GM12878 (cell line): Measurements from ENCODE around the gene NUP62. TPM values are rescaled to one million over a fixed set of nuclear protein-coding genes. Genes with fewer than 3 reads are reported as not detected.

Experiments
- ATAC-seq: fragments of 200-7000 bp; cut with Tn5 transposase; 3 replicates; pipeline ENCODE4 v1.9.1; 2020; ENCODE audit warnings: mild to moderate bottlenecking, moderate library complexity
- BruUV-seq: library from RNA; stranded (reverse); fragments of 400-500 nt; replicated peaks from 2 replicates; lab custom pipeline; 2021; lab: Mats Ljungman, UMichigan
- CTCF ChIA-PET: fragments of 300-600 bp; sonication (Branson Sonifier 250); formaldehyde crosslinking; extraction: SDS; loops from one replicate; lab custom pipeline; 2021; ENCODE audit warnings: inconsistent platforms; lab: Yijun Ruan, JAX
- POLR2A ChIA-PET: fragments of 350-600 bp; formaldehyde crosslinking; extraction: SDS; loops from one replicate; lab custom pipeline; 2021; ENCODE audit warnings: inconsistent platforms; lab: Charles Lee
- RAD21 ChIA-PET: fragments of 300-600 bp; sonication (Branson Sonifier 250); formaldehyde crosslinking; loops from one replicate; lab custom pipeline; 2023; ENCODE audit warnings: antibody characterized with exemption; ENCODE audit not compliant: unreplicated experiment; lab: Charles Lee
- SMC1A ChIA-PET: fragments of 300-600 bp; sonication (Branson Sonifier 250); formaldehyde crosslinking; loops from one replicate; lab custom pipeline; 2023; ENCODE audit not compliant: unreplicated experiment, uncharacterized antibody; lab: Charles Lee
- DNase-seq: peaks from one replicate; pipeline ENCODE4 v3.0.0-alpha.2; 2011; ENCODE audit warnings: low read depth, low spot score
- FAIRE-seq: peaks from 3 replicates; lab custom pipeline; 2011; peaks lifted over from hg19 to GRCh38; lab: Jason Lieb, UNC
- H2AFZ ChIP-seq: 2 replicates; pipeline ENCODE4 v1.6.0; 2011; ENCODE audit warnings: low read depth, low read length, control low read depth; ENCODE audit not compliant: control insufficient read depth
- H3K27ac ChIP-seq: 2 replicates; pipeline ENCODE4 v1.5.1; 2011; ENCODE audit warnings: control low read depth; ENCODE audit not compliant: control insufficient read depth, insufficient read depth
- H3K27me3 ChIP-seq, 2 experiments: replicated peaks in 1 of 2; 2 replicates each; pipeline versions ENCODE4 v1.6.0 to v1.6.1; 2011; ENCODE audit warnings: low read length in 1 of 2; ENCODE audit not compliant: control insufficient read depth in 2 of 2, insufficient read depth in 2 of 2
- H3K36me3 ChIP-seq, 2 experiments: 2 replicates each; pipeline ENCODE4 v1.5.1; 2011; ENCODE audit warnings: low read length in 1 of 2; ENCODE audit not compliant: control insufficient read depth in 2 of 2, insufficient read depth in 2 of 2
- H3K4me1 ChIP-seq: 2 replicates; pipeline ENCODE4 v1.6.1; 2011; ENCODE audit warnings: mild to moderate bottlenecking, low read length, moderate library complexity, mixed read lengths; ENCODE audit not compliant: control insufficient read depth, insufficient read depth
- H3K4me2 ChIP-seq: 2 replicates; pipeline ENCODE4 v1.6.0; 2011; ENCODE audit warnings: control low read depth; ENCODE audit not compliant: control insufficient read depth, insufficient read depth
- H3K4me3 ChIP-seq: fragments of 200-600 bp; sonication (generic); 2 replicates; pipeline ENCODE4 v1.5.1; 2016
- H3K79me2 ChIP-seq: 2 replicates; pipeline ENCODE4 v1.6.0; 2011; ENCODE audit warnings: low read length; ENCODE audit not compliant: control insufficient read depth, insufficient read depth
- H3K9ac ChIP-seq: 2 replicates; pipeline ENCODE4 v1.8.0; 2011; ENCODE audit warnings: low read length, control low read depth, mixed read lengths; ENCODE audit not compliant: control insufficient read depth, insufficient read depth
- H3K9me3 ChIP-seq: replicated peaks from 3 replicates; pipeline ENCODE4 v1.5.1; 2011; ENCODE audit warnings: mild to moderate bottlenecking, low read length; ENCODE audit not compliant: control insufficient read depth, insufficient read depth
- H4K20me1 ChIP-seq: 2 replicates; pipeline ENCODE4 v1.6.0; 2011; ENCODE audit not compliant: control insufficient read depth, insufficient read depth
- BCL11A ChIP-seq: IDR thresholded peaks from 2 replicates; pipeline ENCODE4 v1.6.1; 2011; ENCODE audit warnings: low read depth, low read length
- BCL3 ChIP-seq: IDR thresholded peaks from 2 replicates; pipeline ENCODE4 v1.6.1; 2011; ENCODE audit warnings: borderline replicate concordance, low read depth, mild to moderate bottlenecking, moderate library complexity, low read length; ENCODE audit not compliant: insufficient read depth, poor library complexity, severe bottlenecking
- CHD1 ChIP-seq: IDR thresholded peaks from 2 replicates; pipeline ENCODE4 v1.6.1; 2012; ENCODE audit warnings: low read depth, low read length, improper control_type of control experiment
- CHD4 ChIP-seq: fragments of 200-600 bp; sonication (generic); IDR thresholded peaks from 2 replicates; pipeline ENCODE4 v1.6.1; 2016; ENCODE audit warnings: mild to moderate bottlenecking
- EED ChIP-seq: sonication (generic); IDR thresholded peaks from 2 replicates; pipeline ENCODE4 v1.6.1; 2016; ENCODE audit warnings: antibody characterized with exemption, low read depth
- GATAD2B ChIP-seq: fragments of 450-650 bp; conservative IDR thresholded peaks from 2 replicates; pipeline ENCODE4 v1.6.1; 2017; ENCODE audit warnings: low read depth, mild to moderate bottlenecking, moderate library complexity
- IKZF1 ChIP-seq: fragments of 450-650 bp; conservative IDR thresholded peaks from 2 replicates; pipeline ENCODE4 v1.6.1; 2017; ENCODE audit warnings: antibody characterized with exemption, mild to moderate bottlenecking
- IRF4 ChIP-seq: IDR thresholded peaks from 2 replicates; pipeline ENCODE4 v1.6.1; 2011; ENCODE audit warnings: low read depth, low read length
- LARP7 ChIP-seq: fragments of 450-650 bp; IDR thresholded peaks from 2 replicates; pipeline ENCODE4 v1.6.1; 2017; ENCODE audit warnings: mild to moderate bottlenecking
- MEF2B ChIP-seq: fragments of 450-650 bp; IDR thresholded peaks from 2 replicates; pipeline ENCODE4 v1.6.1; 2018; ENCODE audit warnings: mild to moderate bottlenecking, moderate library complexity; ENCODE audit not compliant: partially characterized antibody, poor library complexity, severe bottlenecking
- MLLT1 ChIP-seq: fragments of 450-650 bp; IDR thresholded peaks from 2 replicates; pipeline ENCODE4 v1.6.1; 2016; ENCODE audit warnings: mild to moderate bottlenecking
- RB1 ChIP-seq: fragments of 450-650 bp; formaldehyde crosslinking; IDR thresholded peaks from 2 replicates; pipeline ENCODE4 v1.6.1; 2017; ENCODE audit warnings: mild to moderate bottlenecking, borderline replicate concordance
- RBBP5 ChIP-seq: fragments of 200-600 bp; sonication (generic); conservative IDR thresholded peaks from 2 replicates; pipeline ENCODE4 v1.6.1; 2016
- RFX5 ChIP-seq: IDR thresholded peaks from 2 replicates; pipeline ENCODE4 v1.6.1; 2011; ENCODE audit warnings: low read depth, low read length, improper control_type of control experiment
- SUPT20H ChIP-seq: IDR thresholded peaks from 2 replicates; pipeline ENCODE4 v1.6.1; 2011; ENCODE audit warnings: low read depth, mild to moderate bottlenecking, low read length, moderate library complexity, borderline replicate concordance; ENCODE audit not compliant: control insufficient read depth
- ZNF274 ChIP-seq: IDR thresholded peaks from one replicate; pipeline ENCODE4 v1.8.0; 2011; ENCODE audit not compliant: insufficient read length, insufficient read depth
- WGBS: methylation state at CpG from one replicate; pipeline ENCODE4 v1.1.6; 2016; ENCODE audit warnings: low lambda C conversion rate; ENCODE audit not compliant: insufficient replicate concordance, insufficient coverage; ENCODE audit errors: missing lambda C conversion rate; 5-methylcytosine and 5-hydroxymethylcytosine counted together
- in situ Hi-C: fragments of 300-500 bp; cut with MboI; formaldehyde crosslinking; loops from 9 replicates; pipeline ENCODE4 v1.14.3; 2018; ENCODE audit warnings: mixed read lengths
- intact Hi-C: fragments of 100-400 bp; cut with micrococcal nuclease; formaldehyde crosslinking; loops from one replicate; pipeline ENCODE4 v1.14.2; 2022; ENCODE audit not compliant: unreplicated experiment
- polyA plus RNA-seq, 11 experiments: library from polyadenylated mRNA; depleted of rRNA in 4 of 11; unstranded in 6 of 11; stranded (reverse) in 5 of 11; fragments of >200 nt; fragmentation: Nextera tagmentation in 4 of 11; fragmentation: Illumina TruSeq in 1 of 11; extraction: Ambion mirVana in 4 of 11; extraction: Trizol in 1 of 11; gene quantifications; 1 replicate in 1 of 11; 2 replicates in 10 of 11; pipeline versions ENCODE4 v1.2.1 to v1.2.3, GENCODE V29; 2011 to 2016; ENCODE audit warnings: inconsistent platforms in 2 of 11, missing spikeins in 2 of 11, low read depth in 1 of 11
- total RNA-seq, 4 experiments: library from RNA; depleted of rRNA in 3 of 4; stranded (reverse); fragments of >200 nt in 3 of 4; fragmentation: Illumina TruSeq in 1 of 4; extraction: Trizol in 1 of 4; gene quantifications; 2 replicates each; pipeline versions ENCODE4 v1.2.1 to v1.2.3, GENCODE V29; 2013 to 2021
- TF ChIP-seq, protein P1 (sequence below): fragments of 450-650 bp; formaldehyde crosslinking; IDR thresholded peaks from 2 replicates; pipeline ENCODE4 v1.4.0; 2022; ENCODE audit warnings: mild to moderate bottlenecking, moderate library complexity

The NUP62 gene
- total and polyA plus RNA-seq, 10 of the 15 experiments (the other 5 are each of a cell fraction or from before 2014, with no cell fraction given), result 19.5 to 110 (median 66.9) TPM

DNA sequence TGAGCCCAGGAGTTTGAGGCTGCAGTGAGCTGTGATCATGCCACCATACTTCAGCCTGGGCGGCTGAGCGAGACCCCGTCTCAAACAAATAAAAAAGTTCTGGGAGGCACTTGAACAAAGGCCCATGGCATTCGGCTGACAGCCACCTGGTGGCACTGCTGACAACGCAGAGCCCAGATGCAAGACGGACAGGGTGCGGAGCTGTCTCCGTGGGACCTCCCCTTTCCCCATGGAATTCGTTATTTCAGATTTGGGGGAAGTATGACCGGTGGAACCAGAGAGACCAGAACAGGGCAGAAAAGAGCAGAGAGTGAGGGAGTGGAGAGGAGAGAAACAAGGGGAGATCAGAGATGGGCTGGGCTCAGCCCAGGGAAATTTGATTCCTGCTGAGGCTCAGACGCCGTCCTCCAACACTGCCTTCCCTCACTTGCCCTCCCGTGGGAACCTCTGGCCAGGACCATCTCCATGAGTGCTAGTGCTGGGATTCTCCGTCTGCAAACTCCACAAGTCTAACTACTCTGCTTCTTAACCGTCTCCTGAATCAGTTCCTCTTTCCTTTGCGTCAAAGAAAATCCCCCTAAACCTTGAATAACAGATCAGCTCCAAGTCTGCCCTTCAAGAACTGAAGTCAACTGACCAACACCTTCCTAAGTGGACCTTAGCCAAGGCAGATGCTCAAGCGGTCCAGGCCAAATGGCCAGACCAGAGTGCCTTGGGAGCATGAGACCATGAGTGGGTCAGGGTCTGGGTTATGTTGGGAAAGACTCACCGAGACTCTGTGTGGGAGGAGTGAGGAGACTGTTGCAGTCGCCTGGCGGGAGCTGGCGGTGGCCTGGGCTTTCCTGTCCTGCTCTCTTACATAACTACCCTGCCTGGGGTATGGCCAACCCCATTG lies 12.2 kb downstream of the NUP62 start:
- ChIA-PET CTCF (interaction anchor here (0.7 to 3.7 kb wide), 5 partner anchors 9 to 47 kb away, joined by 3 to 19 read pairs (median 3); partner anchors contain the start of gene ATF5), POLR2A (interaction anchor here (1.4 to 2.8 kb wide), 4 partner anchors 10 to 22 kb away, joined by 10 to 19 read pairs (median 16); partner anchors contain the start of genes ATF5, IL4I1 and NUP62), SMC1A (interaction anchor here (1.1 to 3.7 kb wide), 4 partner anchors 8 to 20 kb away, joined by 3 to 20 read pairs (median 5); partner anchors contain the start of genes ATF5, IL4I1 and NUP62), RAD21 (interaction anchor here (0.6 to 2.0 kb wide), 3 partner anchors 11 to 69 kb away, joined by 3 to 11 read pairs (median 3); partner anchors contain the start of genes ATF5 and NUP62)
- no peaks in the 10 kb centered on the region for H3K27me3 ChIP-seq
- H3K27ac ChIP-seq, result peak overlapping the region; percentile 67
- H2AFZ ChIP-seq, result no peak overlapping the region
- intact Hi-C loops, result no loop called here
- in situ Hi-C loops, result no loop called here
- H4K20me1 ChIP-seq, result no peaks in the 10 kb centered on the region; the same call in 1 of the 2 replicates
- H3K4me1 ChIP-seq, result peaks cover 43% of the 10 kb centered on the region
- no peak overlapping the region for H3K9ac ChIP-seq
- no TSS peak for BruUV-seq
- no peaks in the 10 kb centered on the region; the same call in 2 of the 3 replicates for H3K9me3 ChIP-seq
- ATAC-seq (peak; percentile 45), FAIRE-seq (peak; percentile 54), DNase-seq (no peak)
- WGBS, result 51% methylated on average over 21 of the region's 21 CpGs
- H3K4me2 ChIP-seq, result no peak overlapping the region
- peaks cover 73% of the 10 kb centered on the region for H3K79me2 ChIP-seq
- peaks cover 28 to 43% of the 10 kb centered on the region in 2 experiments for H3K36me3 ChIP-seq
- no peak overlapping the region for H3K4me3 ChIP-seq
- TF ChIP-seq IRF4 (no peak), IKZF1 (peak; percentile 91), BCL3 (no peak), LARP7 (no peak), MLLT1 (peak; percentile 38; the same call in 1 of the 2 replicates), SUPT20H (no peak), BCL11A (0 out of 2 replicates have a peak, but pooled peaks have one; percentile 51), CHD1 (no peak), GATAD2B (peak; percentile 66; the same call in 1 of the 2 replicates), RB1 (no peak), MEF2B (no peak), RFX5 (no peak), ZNF274 (no peak), CHD4 (no peak), EED (peak; percentile 76), RBBP5 (no peak)
- TF ChIP-seq, protein P1, sequence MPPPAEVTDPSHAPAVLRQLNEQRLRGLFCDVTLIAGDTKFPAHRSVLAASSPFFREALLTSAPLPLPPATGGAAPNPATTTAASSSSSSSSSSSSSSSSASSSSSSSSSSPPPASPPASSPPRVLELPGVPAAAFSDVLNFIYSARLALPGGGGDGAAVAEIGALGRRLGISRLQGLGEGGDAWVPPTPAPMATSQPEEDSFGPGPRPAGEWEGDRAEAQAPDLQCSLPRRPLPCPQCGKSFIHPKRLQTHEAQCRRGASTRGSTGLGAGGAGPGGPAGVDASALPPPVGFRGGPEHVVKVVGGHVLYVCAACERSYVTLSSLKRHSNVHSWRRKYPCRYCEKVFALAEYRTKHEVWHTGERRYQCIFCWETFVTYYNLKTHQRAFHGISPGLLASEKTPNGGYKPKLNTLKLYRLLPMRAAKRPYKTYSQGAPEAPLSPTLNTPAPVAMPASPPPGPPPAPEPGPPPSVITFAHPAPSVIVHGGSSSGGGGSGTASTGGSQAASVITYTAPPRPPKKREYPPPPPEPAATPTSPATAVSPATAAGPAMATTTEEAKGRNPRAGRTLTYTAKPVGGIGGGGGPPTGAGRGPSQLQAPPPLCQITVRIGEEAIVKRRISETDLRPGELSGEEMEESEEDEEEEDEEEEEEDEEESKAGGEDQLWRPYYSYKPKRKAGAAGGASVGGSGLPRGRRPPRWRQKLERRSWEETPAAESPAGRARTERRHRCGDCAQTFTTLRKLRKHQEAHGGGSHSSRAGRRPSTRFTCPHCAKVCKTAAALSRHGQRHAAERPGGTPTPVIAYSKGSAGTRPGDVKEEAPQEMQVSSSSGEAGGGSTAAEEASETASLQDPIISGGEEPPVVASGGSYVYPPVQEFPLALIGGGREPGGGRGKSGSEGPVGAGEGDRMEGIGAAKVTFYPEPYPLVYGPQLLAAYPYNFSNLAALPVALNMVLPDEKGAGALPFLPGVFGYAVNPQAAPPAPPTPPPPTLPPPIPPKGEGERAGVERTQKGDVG (CRISPR knock-in tag), result no peak
